ENCODE data around the gene SPAG6.
A peak's percentile ranks its signal among the peaks of the same experiment; 100 is the strongest.

Gene SPAG6

GRCh38 chr10:22435650-22436049, 90.4 kb downstream of the SPAG6 start:
- H3K9ac ChIP-seq: no peak overlapping the region
- peaks cover 21 to 60% (median 36%) of the 10 kb centered on the region in 10 experiments for H3K4me1 ChIP-seq
- no peak for TF ChIP-seq Cebpa-rat (IDR thresholded peaks at IDR 0.05)
- no peaks in the 10 kb centered on the region for H3K27me3 ChIP-seq
- H3K4me3 ChIP-seq: peak overlapping the region in 1 of 10 experiments; percentile 81; a peak in 1 of 20 replicates
- peak overlapping the region in 8 of 11 experiments; percentile 83 to 94 (median 90); a peak in 12 of 22 replicates for H3K4me2 ChIP-seq
- no peaks in the 10 kb centered on the region for H3K36me3 ChIP-seq
- H3K27ac ChIP-seq: no peak overlapping the region
- H4K20me1 ChIP-seq: no peaks in the 10 kb centered on the region
- H3K9me3 ChIP-seq (replicated peaks in 1 of 11): no peaks in the 10 kb centered on the region

- no peaks in the 10 kb centered on the region for H3K27me3 ChIP-seq
- H4K20me1 ChIP-seq: no peaks in the 10 kb centered on the region
- peaks cover 21 to 60% (median 36%) of the 10 kb centered on the region in 10 experiments for H3K4me1 ChIP-seq
- H3K9me3 ChIP-seq (replicated peaks in 1 of 11): no peaks in the 10 kb centered on the region
- no peaks in the 10 kb centered on the region for H3K36me3 ChIP-seq
- peak overlapping the region; percentile 88 to 98 (median 93) for H3K9ac ChIP-seq
- no peak for TF ChIP-seq Cebpa-rat (IDR thresholded peaks at IDR 0.05)
- H3K4me2 ChIP-seq: peak overlapping the region; percentile 81 to 95 (median 90)
- H3K4me3 ChIP-seq: peak overlapping the region; percentile 64 to 81 (median 76)
- H3K27ac ChIP-seq: peak overlapping the region; percentile 90 to 98 (median 95)
Measured at GRCh38 chr10:22436526-22436892, 91.2 kb downstream of the SPAG6 start.

DNA sequence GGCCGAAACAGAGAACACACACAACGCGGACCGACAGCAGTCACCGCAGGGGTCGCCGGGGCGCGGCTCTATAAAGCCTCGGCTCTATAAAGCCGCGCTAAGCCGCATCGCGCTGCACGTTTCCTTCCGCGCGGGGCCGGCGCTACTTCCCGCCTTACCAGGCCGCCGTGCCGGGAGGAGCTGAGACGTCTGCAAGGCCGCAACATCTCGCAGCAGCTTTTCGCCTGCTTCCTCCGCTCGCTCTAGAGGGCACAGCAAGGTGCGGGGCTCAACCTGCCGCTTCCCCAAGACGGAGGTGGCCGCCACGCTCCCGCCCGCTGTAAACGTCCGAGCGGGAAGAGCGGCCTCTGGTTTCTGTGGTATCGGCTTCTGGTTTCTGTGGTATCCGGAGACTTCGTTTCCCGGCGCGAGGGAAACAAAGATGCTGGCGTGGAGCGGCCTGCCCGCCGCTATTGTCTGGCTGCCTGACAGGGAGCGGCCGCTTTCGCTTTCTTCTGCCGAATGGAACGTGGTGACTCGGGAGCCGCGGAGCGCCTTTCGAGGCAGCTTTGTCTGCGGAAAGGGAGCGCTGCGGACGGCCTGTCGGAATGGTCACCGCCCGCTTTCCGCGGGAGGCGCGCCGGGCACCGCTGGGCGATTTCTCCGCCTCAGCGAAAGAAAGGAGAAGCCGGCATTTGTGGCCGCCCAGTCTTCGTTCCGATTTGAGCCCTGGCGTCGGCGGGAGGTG, 91.8 kb downstream of the SPAG6 start:
- peak overlapping the region; percentile 88 to 98 (median 93) for H3K9ac ChIP-seq
- H3K4me3 ChIP-seq: peak overlapping the region; percentile 64 to 81 (median 76)
- no peaks in the 10 kb centered on the region for H3K27me3 ChIP-seq
- H3K27ac ChIP-seq: peak overlapping the region; percentile 90 to 98 (median 95)
- peak overlapping the region; percentile 81 to 95 (median 90) for H3K4me2 ChIP-seq
- H3K9me3 ChIP-seq (replicated peaks in 1 of 11): no peaks in the 10 kb centered on the region
- TF ChIP-seq Cebpa-rat (IDR thresholded peaks at IDR 0.05): no peak
- peaks cover 21 to 60% (median 36%) of the 10 kb centered on the region in 10 experiments for H3K4me1 ChIP-seq
- H4K20me1 ChIP-seq: no peaks in the 10 kb centered on the region
- no peaks in the 10 kb centered on the region for H3K36me3 ChIP-seq

GRCh38 chr10:22437620-22438588, 92.6 kb downstream of the SPAG6 start:
- Histone ChIP-seq H4K20me1 (no peaks in the 10 kb centered on the region), H3K27me3 (no peaks in the 10 kb centered on the region), H3K36me3 (no peaks in the 10 kb centered on the region), H3K9ac (peak overlapping the region; percentile 88 to 98 (median 93)), H3K4me1 (peaks cover 21 to 60% (median 36%) of the 10 kb centered on the region in 10 experiments), H3K9me3 (replicated peaks in 1 of 11) (no peaks in the 10 kb centered on the region), H3K4me2 (peak overlapping the region; percentile 81 to 95 (median 90)), H3K4me3 (peak overlapping the region; percentile 64 to 81 (median 76)), H3K27ac (peak overlapping the region; percentile 90 to 98 (median 95))
- no peak for TF ChIP-seq Cebpa-rat (IDR thresholded peaks at IDR 0.05)

- H3K9me3 ChIP-seq (replicated peaks in 1 of 11): no peaks in the 10 kb centered on the region
- no peaks in the 10 kb centered on the region for H4K20me1 ChIP-seq
- TF ChIP-seq Cebpa-rat (IDR thresholded peaks at IDR 0.05): no peak
- no peaks in the 10 kb centered on the region for H3K27me3 ChIP-seq
- peak overlapping the region; percentile 81 to 95 (median 90) for H3K4me2 ChIP-seq
- no peaks in the 10 kb centered on the region for H3K36me3 ChIP-seq
- peak overlapping the region in 10 of 11 experiments; percentile 19 to 98 (median 95); a peak in 13 of 22 replicates for H3K27ac ChIP-seq
- H3K4me3 ChIP-seq: peak overlapping the region; percentile 64 to 81 (median 76)
- peak overlapping the region; percentile 88 to 98 (median 93); a peak in 20 of 22 replicates for H3K9ac ChIP-seq
- H3K4me1 ChIP-seq: peaks cover 21 to 53% (median 36%) of the 10 kb centered on the region in 10 experiments
Measured at GRCh38 chr10:22438711-22439110, 93.4 kb downstream of the SPAG6 start.

DNA sequence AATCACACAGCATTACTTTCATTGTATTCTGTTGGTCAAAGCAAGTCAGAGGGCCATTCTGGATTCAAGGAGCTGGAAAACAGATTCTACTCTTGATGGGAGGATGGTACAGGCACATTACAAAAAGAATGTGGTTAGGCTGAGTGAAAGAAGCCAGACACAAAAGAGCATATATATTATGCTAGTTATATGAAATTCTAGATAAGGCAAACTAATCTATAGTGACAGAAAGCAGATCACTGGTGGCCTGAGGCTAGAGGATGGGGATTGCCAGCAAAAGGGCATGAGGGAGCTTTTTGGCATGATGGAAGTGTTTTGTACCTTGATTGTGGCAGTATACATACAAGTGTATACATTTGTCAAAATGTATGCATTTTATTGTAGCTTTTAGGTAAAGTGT, 96.8 kb downstream of the SPAG6 start:
- H3K9me3 ChIP-seq (replicated peaks in 1 of 11): no peaks in the 10 kb centered on the region
- H3K36me3 ChIP-seq: no peaks in the 10 kb centered on the region
- no peak overlapping the region for H3K4me2 ChIP-seq
- H3K4me1 ChIP-seq: peaks cover 14 to 23% (median 17%) of the 10 kb centered on the region in 10 experiments
- H3K27me3 ChIP-seq: no peaks in the 10 kb centered on the region
- no peaks in the 10 kb centered on the region for H4K20me1 ChIP-seq
- no peak overlapping the region for H3K9ac ChIP-seq
- H3K4me3 ChIP-seq: no peak overlapping the region
- H3K27ac ChIP-seq: no peak overlapping the region
- no peak for TF ChIP-seq Cebpa-rat (IDR thresholded peaks at IDR 0.05)

DNA sequence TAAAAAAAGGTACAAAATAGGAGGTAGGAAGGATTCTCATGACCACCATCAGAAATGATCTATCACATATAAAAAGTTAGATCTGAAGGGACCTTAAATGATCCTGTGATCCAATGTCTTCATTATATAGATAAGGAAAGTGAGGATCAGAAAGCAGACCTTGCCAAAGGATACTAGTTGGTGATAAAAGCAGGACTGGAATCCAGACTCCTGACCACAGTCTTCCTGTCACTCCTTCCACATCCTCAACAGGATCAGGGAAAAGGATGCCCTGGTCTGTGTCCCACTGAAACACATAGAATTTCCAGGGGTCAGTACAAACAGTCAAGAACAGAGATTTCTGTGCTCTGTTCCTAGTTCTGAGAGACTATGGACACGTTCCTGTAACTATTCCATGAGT, 97.2 kb downstream of the SPAG6 start:
- H3K27me3 ChIP-seq: no peaks in the 10 kb centered on the region
- TF ChIP-seq Cebpa-rat (IDR thresholded peaks at IDR 0.05): no peak

DNA sequence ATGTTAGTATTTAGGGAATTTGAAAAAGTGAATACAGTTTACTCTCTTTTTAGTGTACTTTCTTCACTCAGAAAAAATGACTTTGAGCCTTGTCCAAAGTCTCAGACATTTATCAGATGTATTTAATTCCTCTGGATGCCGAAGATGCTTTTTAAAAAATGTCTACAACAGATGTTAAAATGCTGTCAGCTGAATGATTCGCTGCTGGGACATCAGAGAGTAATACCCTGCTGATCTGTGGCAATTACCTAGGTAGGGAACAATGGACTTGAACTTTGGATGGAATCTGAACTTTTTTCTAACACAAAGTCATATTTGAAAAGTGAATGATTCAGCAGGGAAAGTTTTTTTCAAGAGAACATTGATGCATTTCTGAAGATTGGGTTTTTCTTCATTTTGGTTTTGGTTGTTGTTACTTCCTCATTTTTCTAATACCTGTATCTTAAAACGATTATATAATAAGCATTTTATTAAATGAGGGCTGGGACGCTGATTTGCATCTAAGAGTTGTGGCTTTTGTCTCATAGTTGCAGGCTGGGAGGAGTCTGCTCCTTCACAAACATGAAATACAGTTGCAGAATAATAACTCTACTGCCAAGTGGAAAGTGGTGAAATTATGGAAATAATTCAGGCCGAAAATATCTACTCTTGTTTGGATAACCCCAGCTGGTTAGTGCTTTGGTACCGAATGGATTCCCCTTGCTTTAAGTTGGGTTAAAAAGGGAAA, 98.0 kb downstream of the SPAG6 start:
- Histone ChIP-seq H3K27ac (no peak overlapping the region), H3K9ac (no peak overlapping the region), H4K20me1 (no peaks in the 10 kb centered on the region), H3K4me2 (no peak overlapping the region), H3K9me3 (replicated peaks in 1 of 11) (no peaks in the 10 kb centered on the region), H3K4me3 (no peak overlapping the region), H3K36me3 (no peaks in the 10 kb centered on the region), H3K4me1 (peaks cover 9 to 18% (median 12%) of the 10 kb centered on the region in 10 experiments), H3K27me3 (no peaks in the 10 kb centered on the region)
- TF ChIP-seq Cebpa-rat (IDR thresholded peaks at IDR 0.05): no peak

More for the DNA sequence above, 97.2 kb downstream of the SPAG6 start:
- no peaks in the 10 kb centered on the region for H4K20me1 ChIP-seq
- no peak overlapping the region for H3K9ac ChIP-seq
- H3K4me3 ChIP-seq: no peak overlapping the region
- peaks cover 14 to 23% (median 17%) of the 10 kb centered on the region in 10 experiments for H3K4me1 ChIP-seq
- no peaks in the 10 kb centered on the region for H3K36me3 ChIP-seq
- no peak overlapping the region for H3K27ac ChIP-seq
- H3K9me3 ChIP-seq (replicated peaks in 1 of 11): no peaks in the 10 kb centered on the region
- no peak overlapping the region for H3K4me2 ChIP-seq

Measured in BLaER1 treated with 17β-estradiol and CSF1 and Interleukin-3, amounts not matched to agents 10 nM and 100 nM (cell line).